COLO668 (cell line): ENCODE measurements around the gene SCEL.
"Not testable (repeated sequence)": the region's sequence is repeated elsewhere in the genome, so short reads cannot be mapped to it uniquely, and the experiment has no call there.

ENCODE experiments used
- DNase-seq: peaks from one replicate; lab custom pipeline; 2025; ENCODE audit not compliant: unreplicated experiment; lab: John Stamatoyannopoulos, UW

The SCEL gene

DNA sequence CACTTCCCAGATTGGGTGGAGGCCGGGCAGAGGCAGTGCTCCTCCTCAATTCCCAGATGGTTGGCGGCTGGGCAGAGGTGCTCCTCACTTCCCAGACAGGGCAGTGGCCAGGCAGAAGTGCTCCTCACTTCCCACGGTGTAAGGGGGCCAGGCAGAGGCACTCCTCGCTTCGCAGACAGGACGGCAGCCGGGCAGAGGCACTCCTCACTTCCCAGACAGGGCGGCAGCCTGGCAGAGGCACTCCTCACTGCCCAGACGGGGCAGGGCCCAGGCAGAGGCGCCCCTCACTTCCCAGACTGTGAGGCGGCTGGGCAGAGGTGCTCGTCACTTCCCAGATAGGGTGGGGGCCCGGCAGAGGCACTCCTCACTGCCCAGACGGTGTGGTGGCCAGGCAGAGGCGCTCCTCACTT lies 125.3 kb downstream of the SCEL start:
- DNase-seq: no peak

DNA sequence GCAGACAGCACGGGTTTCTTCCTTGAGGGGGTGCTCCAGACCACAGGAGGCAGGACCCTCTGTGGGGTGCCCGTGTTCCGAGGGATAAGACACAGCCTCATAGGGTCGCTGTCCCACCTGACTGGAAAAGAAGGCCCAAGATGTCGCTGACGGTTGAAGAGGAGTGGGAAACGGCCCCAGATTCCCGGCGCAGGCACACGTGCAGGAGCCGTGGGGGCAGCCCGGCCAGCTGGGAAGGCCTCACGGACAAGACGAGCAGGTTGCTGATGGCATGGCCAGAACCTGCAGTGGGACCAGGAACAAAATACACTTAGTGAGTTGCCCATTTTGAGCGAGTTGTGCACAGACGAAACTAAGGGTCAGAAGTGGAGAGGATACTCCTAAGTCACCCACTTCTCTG lies 126.8 kb downstream of the SCEL start:
- DNase-seq: not testable (repeated sequence)

DNA sequence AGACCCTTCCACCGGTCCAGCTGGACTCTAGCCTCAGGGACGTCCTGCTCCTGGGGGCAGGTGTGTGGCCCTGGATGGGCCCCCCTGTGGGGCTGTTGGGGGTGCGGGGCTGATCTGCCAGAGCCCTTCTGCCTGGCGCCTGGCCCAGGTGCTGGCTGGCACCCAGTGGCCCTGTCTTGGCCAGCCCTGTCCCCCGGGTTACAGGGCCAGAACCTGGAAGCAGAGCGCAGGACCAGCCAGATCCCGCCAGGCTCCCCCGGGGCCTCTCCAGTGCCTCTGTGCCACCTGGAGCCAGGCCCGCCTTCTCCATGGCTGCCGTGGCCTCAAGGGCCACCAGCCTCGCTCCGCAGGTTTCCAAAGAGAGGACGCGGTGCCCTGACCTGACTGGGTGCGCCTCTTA lies 127.3 kb downstream of the SCEL start:
- DNase-seq: not testable (repeated sequence)

DNA sequence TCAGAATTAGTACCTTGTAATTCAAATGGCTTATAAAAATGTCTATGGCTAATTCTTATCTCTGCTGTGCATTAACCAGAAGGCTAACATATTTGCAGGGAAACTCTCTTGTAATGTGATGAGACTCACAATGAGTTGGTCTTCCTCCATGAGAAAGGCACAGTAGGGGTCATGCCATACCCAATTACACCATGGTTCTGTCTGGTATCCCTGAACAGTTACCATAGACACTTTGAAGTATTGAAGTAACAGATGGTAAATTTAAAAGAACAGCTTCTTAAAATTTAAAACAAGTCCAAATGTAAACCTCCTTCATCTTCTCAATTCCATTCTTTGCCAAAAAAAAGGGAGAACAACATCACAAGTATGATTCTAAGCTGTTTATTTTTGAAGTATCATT lies 139.3 kb downstream of the SCEL start:
- DNase-seq: no peak

DNA sequence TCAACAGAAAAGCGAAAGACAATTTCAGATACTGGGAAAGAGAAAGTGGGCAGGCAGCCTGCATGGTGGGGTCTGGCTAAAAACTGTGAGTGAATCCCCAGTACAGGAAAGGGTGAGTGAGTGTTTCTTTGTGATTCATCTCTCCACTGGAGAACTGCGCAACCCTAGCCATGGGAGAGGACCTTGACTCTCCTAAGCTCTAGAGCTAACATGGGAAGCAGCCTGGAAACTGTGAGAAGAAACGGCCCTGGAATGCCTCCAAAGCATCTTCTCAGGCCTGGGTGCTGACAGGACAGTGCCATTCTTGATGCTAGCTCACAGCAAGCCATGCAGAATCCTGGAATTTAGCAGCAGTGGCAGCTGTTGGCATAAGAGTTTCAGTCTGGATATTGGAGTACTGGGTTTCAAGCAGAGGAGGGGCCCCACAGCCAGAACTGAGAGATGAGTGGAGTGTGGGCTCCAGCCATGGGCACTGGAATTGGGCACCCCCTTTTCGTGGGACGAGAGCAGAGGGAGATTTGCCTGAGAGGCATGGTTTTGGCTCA lies 143.3 kb downstream of the SCEL start:
- DNase-seq: no peak

DNA sequence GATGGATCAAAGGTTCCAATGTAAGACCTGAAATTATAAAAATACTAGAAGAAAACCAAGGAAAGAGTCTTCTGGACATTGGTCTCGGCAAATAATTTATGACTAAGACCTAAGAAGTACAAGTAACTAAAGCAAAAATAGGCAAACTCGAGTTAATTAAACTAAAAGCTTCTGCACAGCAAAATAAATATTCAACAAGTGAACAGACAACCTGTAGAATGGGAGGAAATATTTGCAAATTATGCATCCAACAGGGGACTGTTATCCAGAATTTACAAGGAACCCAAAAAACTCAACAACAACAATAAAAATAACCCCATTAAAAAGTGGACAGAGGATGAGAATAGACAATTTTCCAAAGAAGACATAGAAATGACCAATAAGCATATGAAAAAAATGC lies 152.3 kb downstream of the SCEL start:
- no peak for DNase-seq

DNA sequence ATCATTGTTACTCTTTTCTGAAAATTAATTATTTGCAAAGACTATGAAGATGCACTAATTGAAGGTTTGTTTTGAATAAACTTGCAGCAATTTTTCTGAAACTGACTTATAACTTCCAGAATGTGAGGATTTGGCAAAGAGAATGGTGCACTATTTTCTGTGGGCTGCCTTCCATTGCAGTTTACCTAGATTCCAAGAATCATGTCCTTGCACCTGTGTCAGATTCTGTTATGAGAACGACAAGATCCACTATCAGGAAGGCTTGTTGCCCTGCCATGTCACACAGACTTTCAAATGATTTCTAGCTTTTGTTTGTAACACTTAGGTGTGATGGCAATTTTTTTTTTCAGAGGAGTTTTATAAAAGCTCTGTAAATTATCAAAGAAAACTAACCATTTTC lies 156.4 kb downstream of the SCEL start:
- DNase-seq: no peak

DNA sequence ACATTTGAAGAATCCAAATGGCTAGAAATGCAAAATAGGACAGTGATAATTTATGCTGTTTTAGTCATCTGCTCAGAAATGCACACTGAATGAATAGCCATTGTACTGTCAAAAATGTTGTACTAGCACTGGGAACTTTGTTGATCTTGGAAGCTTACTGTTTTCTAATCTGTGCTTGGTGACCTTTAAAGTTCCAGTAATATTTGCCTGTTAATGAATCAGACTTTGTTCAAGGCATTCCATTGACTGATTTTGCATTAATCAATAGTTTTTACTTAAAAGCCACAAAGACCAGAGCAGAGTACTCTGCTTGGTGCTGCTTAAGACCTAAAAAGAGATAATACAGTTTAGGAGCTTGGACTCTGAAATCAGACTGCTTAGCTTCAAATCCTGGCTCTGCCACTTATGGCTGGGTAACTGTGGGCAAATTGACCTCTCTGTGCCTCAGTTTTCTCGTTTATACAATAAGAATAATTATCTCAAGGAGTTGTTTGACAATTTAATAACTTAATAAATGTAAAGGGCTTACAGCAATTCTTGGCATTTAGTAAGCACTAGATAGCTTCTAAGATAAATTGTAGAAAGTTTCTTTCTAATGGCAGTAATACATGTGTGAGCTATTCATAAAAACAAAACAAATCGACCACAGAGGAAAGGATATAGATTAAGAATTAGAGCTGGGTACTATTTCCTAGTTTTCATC lies 157.4 kb downstream of the SCEL start:
- DNase-seq: no peak

DNA sequence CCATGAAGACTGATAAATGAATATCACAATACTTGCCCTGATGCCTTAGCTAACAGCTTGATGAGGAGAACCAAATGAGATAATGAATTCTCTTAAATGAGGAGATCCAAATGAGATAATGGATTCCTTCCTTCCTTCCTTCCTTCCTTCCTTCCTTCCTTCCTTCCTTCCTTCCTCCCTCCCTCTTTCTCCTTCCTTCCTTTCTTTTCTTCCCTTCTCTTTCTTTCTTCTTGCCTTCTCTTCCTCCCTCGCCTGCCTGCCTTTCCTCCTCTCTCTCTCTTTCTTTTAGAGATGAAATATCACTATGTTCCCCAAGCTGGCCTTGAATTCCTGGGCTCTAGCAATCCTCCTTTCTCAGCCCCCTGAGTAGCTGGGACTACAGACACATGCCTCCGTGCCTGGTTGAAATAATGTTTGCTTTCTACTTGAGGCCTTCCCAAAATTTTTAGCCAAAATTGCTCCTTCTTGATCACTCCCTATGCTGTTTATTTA lies 158.0 kb downstream of the SCEL start:
- DNase-seq: no peak
